ENCODE data around the gene SPECC1. TPM values are rescaled to one million over a fixed set of nuclear protein-coding genes. Genes with fewer than 3 reads are reported as not detected.

The SPECC1 gene
- total RNA-seq, 6 experiments from 2014 or later = 0.81 to 5.0 (median 2.8) TPM

GRCh38 chr17:20291853-20292252, 282.7 kb downstream of the SPECC1 start:
- no peaks in the 10 kb centered on the region for H3K4me1 ChIP-seq
- ATAC-seq = no peak
- WGBS (ENCODE audit: insufficient coverage, low coverage, low lambda C conversion rate, missing lambda C conversion rate) = 10% methylated on average over 2 of the region's 6 CpGs
- no peaks in the 10 kb centered on the region for H3K9me3 ChIP-seq
- TF ChIP-seq CTCF (IDR thresholded peaks at IDR 0.05) = no peak
- H3K27me3 ChIP-seq = no peaks in the 10 kb centered on the region
- intact Hi-C loops (cut with DNase I) = no loop called here
- no peaks in the 10 kb centered on the region for H3K36me3 ChIP-seq
- no peak overlapping the region for H3K27ac ChIP-seq
- DNase-seq = no peak
- no peak overlapping the region for H3K4me3 ChIP-seq

GRCh38 chr17:20293501-20293900, 284.3 kb downstream of the SPECC1 start:
- H3K27me3 ChIP-seq = no peaks in the 10 kb centered on the region
- no peaks in the 10 kb centered on the region for H3K9me3 ChIP-seq
- no peak for TF ChIP-seq POLR2A (IDR thresholded peaks at IDR 0.05)
- TF ChIP-seq CTCF (IDR thresholded peaks at IDR 0.05) = no peak
- DNase-seq (no peak), ATAC-seq (no peak)
- WGBS (ENCODE audit: insufficient coverage, low coverage, low lambda C conversion rate, missing lambda C conversion rate) = 86% methylated on average over 1 of the region's 2 CpGs
- intact Hi-C loops (cut with DNase I) = no loop called here
- H3K4me3 ChIP-seq = no peak overlapping the region
- no peaks in the 10 kb centered on the region for H3K36me3 ChIP-seq
- H3K27ac ChIP-seq = no peak overlapping the region
- H3K4me1 ChIP-seq = no peaks in the 10 kb centered on the region

GRCh38 chr17:20294120-20294519, 285.0 kb downstream of the SPECC1 start:
- H3K4me3 ChIP-seq = no peak overlapping the region
- no peaks in the 10 kb centered on the region for H3K36me3 ChIP-seq
- no peak overlapping the region for H3K27ac ChIP-seq
- DNase-seq (no peak), ATAC-seq (no peak)
- no peaks in the 10 kb centered on the region for H3K9me3 ChIP-seq
- intact Hi-C loops (cut with DNase I) = no loop called here
- WGBS (ENCODE audit: insufficient coverage, low coverage, low lambda C conversion rate, missing lambda C conversion rate) = 70% methylated on average over 5 of the region's 6 CpGs
- TF ChIP-seq POLR2A (IDR thresholded peaks at IDR 0.05) (no peak), CTCF (IDR thresholded peaks at IDR 0.05) (no peak)
- H3K27me3 ChIP-seq = no peaks in the 10 kb centered on the region
- H3K4me1 ChIP-seq = no peaks in the 10 kb centered on the region

GRCh38 chr17:20299013-20299412, 289.9 kb downstream of the SPECC1 start:
- DNase-seq (no peak), ATAC-seq (no peak)
- Histone ChIP-seq H3K4me3 (no peak overlapping the region), H3K27ac (no peak overlapping the region), H3K36me3 (no peaks in the 10 kb centered on the region), H3K27me3 (no peaks in the 10 kb centered on the region), H3K9me3 (no peaks in the 10 kb centered on the region), H3K4me1 (no peaks in the 10 kb centered on the region)
- 43% methylated on average over 1 of the region's 3 CpGs for WGBS (ENCODE audit: insufficient coverage, low coverage, low lambda C conversion rate, missing lambda C conversion rate)
- intact Hi-C loops (cut with DNase I) = no loop called here
- TF ChIP-seq POLR2A (IDR thresholded peaks at IDR 0.05) = no peak
- TF ChIP-seq CTCF (IDR thresholded peaks at IDR 0.05) = no peak

GRCh38 chr17:20300436-20300934, 291.3 kb downstream of the SPECC1 start:
- intact Hi-C loops (cut with DNase I) = no loop called here
- Histone ChIP-seq H3K27me3 (no peaks in the 10 kb centered on the region), H3K36me3 (no peaks in the 10 kb centered on the region), H3K4me3 (no peak overlapping the region), H3K9me3 (no peaks in the 10 kb centered on the region), H3K27ac (no peak overlapping the region), H3K4me1 (no peaks in the 10 kb centered on the region)
- DNase-seq (no peak), ATAC-seq (no peak)
- TF ChIP-seq CTCF (IDR thresholded peaks at IDR 0.05) = no peak
- TF ChIP-seq POLR2A (IDR thresholded peaks at IDR 0.05) = no peak
- WGBS (ENCODE audit: insufficient coverage, low coverage, low lambda C conversion rate, missing lambda C conversion rate) = 33% methylated on average over 2 of the region's 9 CpGs

Measured in right lobe of liver (tissue), 6 donors.